Uterus (tissue), 2 donors: ENCODE data around the gene STAC3.

Source experiments
- CTCF ChIP-seq, 4 experiments: fragments of 200-600 bp in 2 of 4; fragments of 450-650 bp in 2 of 4; sonication (generic) in 2 of 4; IDR thresholded peaks; one replicate each; pipeline ENCODE4 v1.5.1; 2016 to 2019; ENCODE audit warnings: antibody characterized with exemption in 4 of 4, mild to moderate bottlenecking in 2 of 4, moderate library complexity in 1 of 4
- POLR2A ChIP-seq, 2 donors: fragments of 450-650 bp; IDR thresholded peaks; one replicate each; pipeline ENCODE4 v1.6.1; 2016; ENCODE audit warnings: antibody characterized with exemption in 2 of 2, mild to moderate bottlenecking in 1 of 2, moderate library complexity in 1 of 2

DNA sequence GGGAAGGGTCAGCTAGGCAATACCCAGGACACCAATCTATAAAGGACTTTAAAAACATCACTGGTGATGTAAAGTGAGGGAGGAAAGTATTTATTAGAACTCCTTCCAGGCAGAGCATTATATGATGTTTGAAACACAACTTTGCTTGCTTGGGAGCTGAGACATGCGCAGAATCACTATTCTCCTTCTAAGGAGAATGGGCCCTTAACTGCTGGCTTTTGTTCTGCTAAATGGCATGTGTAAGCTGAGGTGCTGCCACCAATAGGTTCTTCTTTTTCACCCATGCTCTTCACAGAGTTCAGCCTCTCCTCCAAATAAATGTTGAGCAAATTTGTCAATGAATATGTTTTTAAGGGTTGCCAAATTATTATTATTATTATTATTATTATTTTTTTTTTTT lies 3.9 kb downstream of the STAC3 start:
- no peak for TF ChIP-seq POLR2A (IDR thresholded peaks at IDR 0.05)
- no peak for TF ChIP-seq CTCF (IDR thresholded peaks at IDR 0.05)
